Amniotic stem cell (primary cell): ENCODE results near the gene NEK1.

ENCODE experiments used
- DNase-seq: peaks from one replicate; lab custom pipeline; 2025; lab: John Stamatoyannopoulos, UW

Gene NEK1, protein sequence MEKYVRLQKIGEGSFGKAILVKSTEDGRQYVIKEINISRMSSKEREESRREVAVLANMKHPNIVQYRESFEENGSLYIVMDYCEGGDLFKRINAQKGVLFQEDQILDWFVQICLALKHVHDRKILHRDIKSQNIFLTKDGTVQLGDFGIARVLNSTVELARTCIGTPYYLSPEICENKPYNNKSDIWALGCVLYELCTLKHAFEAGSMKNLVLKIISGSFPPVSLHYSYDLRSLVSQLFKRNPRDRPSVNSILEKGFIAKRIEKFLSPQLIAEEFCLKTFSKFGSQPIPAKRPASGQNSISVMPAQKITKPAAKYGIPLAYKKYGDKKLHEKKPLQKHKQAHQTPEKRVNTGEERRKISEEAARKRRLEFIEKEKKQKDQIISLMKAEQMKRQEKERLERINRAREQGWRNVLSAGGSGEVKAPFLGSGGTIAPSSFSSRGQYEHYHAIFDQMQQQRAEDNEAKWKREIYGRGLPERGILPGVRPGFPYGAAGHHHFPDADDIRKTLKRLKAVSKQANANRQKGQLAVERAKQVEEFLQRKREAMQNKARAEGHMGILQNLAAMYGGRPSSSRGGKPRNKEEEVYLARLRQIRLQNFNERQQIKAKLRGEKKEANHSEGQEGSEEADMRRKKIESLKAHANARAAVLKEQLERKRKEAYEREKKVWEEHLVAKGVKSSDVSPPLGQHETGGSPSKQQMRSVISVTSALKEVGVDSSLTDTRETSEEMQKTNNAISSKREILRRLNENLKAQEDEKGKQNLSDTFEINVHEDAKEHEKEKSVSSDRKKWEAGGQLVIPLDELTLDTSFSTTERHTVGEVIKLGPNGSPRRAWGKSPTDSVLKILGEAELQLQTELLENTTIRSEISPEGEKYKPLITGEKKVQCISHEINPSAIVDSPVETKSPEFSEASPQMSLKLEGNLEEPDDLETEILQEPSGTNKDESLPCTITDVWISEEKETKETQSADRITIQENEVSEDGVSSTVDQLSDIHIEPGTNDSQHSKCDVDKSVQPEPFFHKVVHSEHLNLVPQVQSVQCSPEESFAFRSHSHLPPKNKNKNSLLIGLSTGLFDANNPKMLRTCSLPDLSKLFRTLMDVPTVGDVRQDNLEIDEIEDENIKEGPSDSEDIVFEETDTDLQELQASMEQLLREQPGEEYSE (N-terminal part only)

DNA sequence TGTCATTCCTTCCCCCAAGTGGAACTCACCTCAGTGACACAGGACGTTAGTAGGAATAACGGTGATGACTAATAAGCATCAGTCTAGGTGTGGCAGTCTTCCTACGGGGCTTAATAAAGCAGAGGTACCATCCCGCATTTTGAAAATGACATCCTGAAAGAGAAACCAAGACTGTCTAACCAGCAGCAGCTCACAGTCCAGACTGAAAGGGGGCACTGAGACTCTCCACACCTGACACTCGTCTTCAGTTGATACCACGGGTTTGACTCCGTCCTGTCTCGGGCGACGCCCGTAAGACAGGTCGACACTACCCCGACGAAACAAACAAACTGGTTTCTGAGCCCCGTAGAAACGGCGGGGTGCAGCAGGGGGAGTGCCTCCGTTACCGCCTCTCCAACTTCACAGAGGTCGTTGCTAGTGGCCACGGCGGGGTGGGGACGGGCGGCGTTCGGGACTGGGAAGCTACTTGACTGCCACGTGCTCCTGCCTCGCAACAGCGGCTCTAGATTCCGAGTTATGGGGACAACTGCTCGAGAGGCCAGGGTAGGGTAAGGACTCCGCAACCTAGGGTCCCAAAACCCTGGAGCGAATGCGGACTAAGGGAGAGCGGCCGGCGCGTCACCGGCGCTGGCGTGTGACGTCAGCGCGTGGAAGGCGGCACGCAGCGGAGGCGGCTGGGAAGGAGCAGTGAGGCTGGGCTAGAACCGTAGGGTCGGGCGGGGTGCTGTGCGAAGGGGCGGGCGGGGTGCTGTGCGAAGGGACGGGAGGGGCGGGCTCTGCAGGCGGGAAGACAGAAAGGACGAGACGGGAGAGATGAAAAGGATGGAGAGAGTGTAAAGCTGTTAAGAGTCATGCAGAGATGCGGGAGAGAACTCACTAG lies at the start of gene NEK1:
Gene NEK1, minus strand, starts transcription at position 593 of the 880 bp plus-strand sequence. CDS start 9,953 bp downstream, outside the sequence.
- DNase-seq = peak; percentile 73

DNA sequence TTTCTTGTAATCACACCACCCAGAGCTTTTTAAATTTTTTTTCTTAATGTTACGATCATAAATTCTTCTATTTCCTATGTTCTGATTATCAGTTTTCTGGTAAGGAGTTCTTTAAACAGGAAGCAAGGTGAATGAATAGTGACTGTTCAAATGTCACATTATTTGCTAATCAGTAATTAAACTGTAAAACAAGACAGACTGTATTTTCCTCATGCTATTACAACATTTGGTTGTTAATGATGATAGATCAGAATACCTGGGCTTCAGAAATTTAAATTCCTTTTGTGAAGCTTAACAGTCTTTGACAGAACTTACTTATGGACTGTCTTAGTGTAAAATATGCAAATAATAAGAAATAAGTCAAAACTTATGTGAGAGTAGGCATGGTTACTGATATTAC lies 49.4 kb upstream of the NEK1 start:
- DNase-seq = no peak

DNA sequence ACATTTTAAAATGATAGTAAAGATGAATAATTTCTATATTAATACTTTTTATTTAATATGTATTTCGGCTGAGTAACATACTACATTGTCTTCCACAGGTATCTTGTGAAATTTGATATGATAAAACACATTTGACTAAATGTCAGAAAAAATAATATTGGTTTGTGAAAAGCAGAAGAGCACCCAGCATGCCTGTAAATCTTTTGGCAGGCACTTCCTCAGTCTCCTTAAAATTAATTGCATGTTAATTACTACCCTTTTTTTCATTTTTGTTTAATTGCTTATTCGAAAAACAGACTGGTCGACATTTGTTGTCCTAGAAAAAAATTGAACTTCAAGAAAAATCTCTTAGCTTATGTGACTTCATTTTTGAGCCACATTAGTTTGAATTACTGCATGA lies 48.5 kb upstream of the NEK1 start:
- no peak for DNase-seq

DNA sequence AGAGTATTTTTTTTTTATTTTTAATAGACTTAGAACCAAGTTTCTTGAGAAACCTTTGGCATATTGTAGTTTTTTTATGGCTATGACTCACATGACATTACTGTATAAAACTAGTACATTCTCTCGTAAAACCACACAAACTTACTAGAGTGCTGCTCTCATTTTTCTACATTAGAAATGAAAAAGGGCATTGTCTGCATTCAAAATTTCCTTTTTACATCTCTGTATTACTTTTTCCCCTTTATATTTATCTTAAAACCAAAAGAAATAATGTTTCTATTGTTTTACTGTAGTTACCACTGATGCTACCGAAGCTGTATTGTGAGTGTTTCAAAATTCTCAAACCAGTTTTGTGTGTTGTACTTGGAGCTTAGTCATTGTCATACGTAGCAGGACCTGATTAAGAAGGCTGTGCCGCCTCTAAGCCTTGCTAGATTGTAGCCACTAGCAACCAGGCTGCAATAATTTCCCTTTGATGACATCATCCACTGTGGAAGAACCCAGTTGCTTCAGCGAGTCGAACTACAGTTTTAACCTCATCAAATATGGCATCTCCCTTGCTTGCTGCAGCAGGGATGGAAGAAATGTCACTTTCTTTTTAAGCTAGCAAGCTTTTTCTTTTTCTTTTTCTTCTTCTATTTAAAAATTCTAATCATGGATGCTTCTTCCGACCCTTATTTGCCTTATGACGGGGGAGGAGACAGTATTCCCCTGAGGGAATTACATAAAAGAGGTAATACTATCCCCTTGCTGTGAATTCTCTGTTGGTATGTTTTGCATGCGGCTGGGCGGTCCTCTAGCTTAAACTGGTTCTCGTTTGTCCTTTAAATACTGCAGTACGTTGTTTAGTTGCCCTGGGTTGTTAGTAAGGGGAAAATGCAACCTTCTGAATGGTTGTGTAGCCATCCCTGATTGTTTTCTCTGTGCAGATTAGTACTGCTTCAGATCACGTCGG lies 47.6 kb upstream of the NEK1 start:
- peak; percentile 99 for DNase-seq

DNA sequence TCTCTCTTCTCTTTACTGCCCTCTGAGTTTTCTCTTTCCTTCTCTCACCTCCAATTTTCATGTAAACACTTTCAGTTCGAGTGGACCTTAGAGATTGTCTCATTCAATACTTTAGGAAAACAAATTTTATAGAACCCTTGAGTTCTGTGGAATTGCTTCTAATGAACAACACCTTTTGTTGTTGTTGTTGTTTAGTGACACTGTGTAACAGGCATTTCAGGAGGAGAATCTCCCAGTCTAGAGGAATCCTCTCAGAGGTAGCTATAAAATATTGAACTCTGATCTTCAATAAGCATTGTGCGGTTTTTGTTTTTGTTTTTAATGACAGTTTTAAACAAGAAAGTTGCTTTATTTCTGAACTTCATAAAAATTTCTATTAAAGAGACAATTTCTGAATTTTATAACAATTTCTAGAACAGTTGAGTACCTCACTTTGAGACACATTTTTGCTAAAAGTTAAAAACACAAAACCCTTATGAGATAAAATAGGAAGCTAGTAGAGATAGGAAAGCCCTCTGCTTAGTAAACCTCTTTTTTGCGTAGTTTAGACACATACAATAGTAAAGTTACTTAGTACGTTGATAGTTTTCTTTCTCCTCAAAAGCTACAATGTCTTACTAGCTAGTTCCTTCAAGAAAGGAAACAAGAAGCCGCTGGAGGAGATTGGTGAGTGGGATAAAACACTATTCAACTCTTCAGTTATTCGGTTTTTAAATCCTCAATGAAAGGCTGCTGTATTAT lies 46.8 kb upstream of the NEK1 start:
- no peak for DNase-seq

DNA sequence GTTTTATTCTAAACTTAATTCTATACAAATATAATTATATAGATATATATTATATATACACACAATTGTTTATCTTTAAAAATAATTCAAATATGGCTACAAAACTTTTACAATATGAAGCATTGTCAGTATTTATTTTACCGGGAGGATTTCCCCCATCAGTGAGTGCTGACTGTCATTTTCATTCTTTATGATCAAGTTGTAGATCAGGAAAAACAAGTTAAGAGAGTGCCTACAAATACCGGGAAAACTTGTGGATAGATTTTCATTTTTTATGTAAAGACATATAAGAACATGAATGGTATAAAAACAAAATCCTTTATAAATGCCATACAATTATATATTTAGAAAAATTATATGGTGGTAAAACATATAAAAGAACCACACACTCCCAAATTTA lies 45.8 kb upstream of the NEK1 start:
- DNase-seq = no peak

DNA sequence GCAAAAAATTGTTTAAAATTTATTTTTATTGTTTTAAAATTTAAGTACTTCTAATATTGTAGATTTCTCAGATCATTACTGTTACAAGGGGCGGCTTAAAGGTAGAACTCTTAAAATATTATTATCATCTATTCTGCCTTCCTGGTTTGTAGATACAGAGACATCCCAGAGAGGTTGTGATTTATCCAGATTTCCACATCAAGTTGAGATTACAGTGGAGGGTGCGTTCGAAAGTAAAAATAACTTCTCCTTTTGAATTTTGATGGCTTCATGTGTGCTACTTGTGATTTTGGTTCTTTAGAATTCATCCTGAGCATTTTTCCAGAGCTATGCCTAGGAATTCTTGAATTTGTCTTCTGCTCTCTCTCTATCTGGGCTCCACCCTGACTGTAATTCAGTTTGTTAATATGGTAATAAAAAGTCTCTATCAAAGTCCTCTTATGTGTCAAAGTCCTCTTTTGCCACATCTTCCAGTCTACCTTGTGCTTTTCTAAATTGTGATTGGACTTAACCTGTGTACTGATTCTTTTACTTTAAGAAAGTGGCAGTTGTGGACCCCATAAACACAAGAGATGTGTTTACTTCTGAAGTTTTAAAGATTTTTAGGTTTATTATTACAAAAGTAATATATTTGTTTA lies 45.2 kb upstream of the NEK1 start:
- DNase-seq = no peak

DNA sequence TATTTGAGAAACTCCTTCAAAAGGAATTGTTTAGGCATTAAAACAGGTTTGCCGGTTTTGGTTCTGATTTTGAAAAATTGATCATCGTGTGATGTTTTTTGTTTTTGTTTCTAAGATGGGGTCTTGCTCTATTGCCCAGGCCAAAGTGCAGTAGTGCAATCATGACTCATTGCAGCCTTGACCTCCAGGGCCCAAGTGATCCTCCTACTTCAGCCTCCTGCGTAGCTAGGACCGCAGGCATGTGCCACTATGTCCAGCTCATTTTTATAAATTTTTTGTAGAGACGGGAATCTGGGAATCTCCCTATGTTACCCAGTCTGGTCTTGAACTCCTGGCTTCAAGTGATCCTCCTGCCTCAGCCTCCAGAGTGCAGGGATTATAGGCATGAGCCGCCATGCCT lies 43.0 kb upstream of the NEK1 start:
- DNase-seq = no peak

DNA sequence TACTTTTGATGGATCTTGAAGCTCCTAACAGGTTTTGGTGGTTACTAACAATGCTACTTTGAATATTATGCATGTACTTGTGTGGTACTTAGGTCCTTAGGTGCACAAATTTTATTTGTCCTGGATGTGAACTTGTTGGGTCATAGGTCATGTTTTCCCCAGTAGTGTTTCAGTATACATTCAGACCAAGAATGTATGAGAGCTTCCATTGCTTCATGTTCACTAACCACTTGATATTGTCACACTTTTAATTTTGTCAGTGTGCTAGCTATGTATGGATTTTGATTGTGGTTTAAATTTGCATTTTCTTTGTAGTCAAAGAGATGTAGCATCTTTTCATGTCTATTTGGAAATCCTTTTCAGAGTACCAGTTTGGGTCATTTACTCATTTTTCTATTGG lies 40.2 kb upstream of the NEK1 start:
- no peak for DNase-seq

DNA sequence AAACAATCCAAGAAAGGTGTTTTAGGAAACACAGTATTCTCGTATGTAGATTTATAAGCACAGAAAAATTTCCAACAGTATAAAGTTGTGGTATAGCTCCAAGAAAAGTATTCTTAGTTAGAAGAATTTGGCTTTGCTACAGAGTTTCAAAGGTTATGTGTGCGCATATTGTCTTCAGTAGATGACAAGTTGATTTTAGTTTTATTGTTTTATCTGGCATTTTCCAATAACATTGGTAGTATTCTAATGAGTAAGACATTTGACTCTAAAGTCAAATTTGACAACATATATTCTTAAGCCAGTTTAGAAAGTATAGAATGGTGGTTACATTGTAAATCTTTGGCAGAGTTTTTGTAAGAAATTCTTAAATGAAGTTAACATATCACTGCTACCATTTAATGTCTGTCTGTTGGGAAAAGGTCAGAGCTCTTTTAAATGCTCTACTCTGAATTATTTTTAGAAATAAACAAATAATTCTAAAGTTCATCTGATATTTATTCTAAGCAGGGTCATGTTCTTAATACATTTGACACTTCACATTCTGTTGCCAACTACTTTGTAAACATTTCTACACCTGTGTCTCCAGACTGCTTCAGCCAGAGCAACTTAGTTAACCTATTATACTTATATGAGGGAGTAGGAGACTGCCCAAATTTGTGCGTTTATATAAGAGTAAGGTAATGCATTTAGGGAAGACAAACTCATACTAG lies 38.0 kb upstream of the NEK1 start:
- no peak for DNase-seq

DNA sequence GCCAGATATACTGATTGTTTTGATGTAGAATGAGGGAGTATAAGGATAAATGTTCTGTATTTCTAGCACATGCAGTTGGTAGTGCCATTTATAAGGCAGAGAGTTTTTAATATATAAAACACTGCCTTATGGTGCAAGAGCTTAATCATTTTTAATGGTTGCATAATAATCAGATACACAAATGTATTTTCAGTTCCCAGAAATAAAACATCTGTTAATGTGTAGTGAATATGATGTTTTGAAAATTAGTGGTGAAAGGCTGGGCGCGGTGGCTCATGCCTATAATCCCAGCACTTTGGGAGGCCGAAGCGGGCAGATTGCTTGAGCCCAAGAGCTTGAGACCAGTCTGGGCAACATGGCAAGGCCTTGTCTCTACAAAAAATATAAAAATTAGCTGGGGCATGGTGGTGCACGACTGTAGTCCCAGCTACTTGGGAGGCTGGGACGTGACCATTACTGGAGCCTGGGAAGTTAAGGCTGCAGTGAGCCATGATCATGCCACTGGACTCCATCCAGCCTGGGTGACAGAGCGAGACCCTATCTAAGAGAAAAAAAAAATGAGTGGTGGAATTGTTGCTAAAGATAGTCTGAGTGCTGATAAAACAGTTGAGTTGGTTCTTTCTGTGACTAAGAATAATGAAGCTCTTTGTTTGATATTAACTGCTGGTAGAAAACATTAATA lies 37.3 kb upstream of the NEK1 start:
- no peak for DNase-seq

DNA sequence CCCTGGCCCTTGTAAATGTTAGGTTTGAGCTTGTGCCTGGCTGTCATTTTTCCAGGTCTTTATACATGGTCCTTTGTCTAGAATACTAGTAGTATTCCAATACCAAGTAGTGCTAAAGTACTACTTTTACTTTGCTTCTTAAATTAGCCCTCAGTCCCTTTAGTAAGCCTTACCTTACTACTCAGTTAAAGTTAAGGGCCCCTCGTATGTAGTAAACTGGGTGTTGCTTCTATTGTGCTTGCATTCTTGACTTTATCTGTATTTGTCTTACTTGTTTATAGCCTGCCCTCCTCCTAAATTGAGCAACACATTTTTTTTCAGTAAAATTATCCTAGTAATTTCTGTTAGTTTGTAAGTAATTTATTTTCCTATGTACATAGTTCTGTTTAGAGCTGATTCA lies 33.2 kb upstream of the NEK1 start:
- no peak for DNase-seq

DNA sequence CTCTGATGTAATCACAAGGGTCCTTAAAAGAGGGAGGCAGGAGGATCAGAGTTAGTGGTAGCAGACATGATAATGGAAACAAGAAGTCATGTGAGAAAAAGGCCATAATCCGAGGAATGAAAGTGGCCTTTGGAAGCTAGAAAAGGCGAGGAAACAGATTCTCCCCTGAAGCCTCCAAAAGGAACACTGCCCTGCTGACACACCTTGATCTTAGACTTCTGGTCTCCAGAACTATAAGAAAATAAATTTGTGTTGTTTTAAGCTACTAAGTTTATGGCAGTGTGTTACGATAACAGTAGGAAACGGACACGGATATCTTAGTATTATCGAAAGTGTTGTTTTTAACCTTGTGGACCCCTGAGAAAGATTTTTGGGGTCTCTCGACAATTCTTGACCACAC lies 32.4 kb upstream of the NEK1 start:
- no peak for DNase-seq

DNA sequence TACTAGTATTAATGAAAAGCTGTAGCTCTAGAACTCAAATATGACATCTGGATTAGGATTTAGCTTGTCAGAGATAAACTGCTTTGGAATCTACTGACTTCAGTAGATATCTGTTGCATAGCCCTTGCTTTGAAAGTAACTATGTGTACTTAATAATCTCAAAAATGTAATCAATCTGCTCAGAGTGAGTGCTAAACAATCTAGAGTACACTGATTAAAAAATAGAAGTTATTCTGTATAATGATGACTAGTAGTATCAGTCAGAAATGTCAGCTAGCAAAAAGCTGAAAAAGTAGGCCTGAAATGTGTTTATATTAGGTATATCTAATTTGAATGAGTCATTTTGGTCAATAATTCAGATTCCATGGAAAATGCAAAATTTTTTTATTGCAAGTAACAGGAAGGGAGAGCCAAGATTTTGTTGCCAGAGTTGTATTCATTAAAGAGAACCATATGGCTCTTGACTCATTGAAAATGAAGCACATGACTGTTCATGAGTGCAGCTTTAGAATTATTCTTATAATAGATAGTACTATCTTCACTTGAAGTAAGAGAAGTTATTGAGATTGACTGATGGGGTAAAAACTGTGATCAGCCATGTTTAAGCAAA lies 28.0 kb upstream of the NEK1 start:
- DNase-seq = peak; percentile 72

DNA sequence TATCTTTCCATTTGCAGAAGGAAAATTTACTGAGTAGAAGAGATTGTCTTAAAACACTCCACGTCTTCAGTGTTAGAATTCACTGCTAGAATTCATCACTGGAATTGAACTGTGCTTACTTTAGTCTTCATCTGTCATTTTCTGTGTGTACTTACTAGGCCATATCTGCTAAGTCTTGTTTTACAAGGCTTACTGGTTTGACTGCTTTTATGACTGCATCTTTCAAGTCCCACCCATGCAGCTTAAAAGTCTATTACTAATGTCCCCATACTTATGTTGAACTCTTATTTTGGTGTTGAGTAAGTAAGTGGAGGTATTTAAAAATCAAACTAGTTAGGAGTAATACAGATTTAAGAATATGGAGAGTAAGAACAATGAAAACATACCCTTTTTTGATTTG lies 22.6 kb upstream of the NEK1 start:
- no peak for DNase-seq

DNA sequence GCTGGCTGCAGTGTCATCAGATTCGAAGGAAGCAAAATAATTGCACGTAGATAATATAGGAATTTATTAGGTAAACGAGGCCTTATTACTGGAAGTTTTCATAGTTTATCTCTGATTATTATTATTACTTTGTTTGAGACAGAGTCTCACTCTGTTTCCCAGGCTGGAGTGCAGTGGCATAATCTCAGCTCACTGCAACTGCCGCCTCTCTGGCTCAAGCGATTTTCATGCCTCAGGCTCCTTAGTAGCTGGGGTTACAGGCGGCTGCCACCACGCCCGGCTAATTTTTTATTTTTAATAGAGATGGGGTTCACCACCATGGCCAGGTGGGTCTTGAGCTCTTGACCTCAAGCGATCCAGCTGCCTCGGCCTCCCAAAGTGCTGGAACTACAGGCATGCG lies 20.5 kb upstream of the NEK1 start:
- DNase-seq = no peak

DNA sequence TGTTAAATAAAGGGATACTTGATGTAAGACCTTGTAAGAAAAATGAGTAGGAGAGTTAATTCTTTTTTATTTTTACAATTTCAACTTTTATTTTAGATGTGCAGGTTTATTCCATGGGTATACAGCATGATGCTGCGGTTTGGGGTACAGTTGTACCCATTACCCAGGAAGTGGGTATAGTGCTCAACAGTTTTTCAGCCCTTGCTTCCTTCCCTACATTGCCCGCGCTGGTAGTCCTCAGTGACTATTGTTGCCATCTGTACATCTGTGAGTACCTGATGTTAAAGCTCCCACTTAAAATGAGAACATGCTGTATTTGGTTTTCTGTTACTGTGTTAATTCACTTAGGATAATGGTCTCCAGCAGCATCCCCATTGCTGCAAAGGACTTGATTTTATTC lies 17.7 kb upstream of the NEK1 start:
- no peak for DNase-seq

DNA sequence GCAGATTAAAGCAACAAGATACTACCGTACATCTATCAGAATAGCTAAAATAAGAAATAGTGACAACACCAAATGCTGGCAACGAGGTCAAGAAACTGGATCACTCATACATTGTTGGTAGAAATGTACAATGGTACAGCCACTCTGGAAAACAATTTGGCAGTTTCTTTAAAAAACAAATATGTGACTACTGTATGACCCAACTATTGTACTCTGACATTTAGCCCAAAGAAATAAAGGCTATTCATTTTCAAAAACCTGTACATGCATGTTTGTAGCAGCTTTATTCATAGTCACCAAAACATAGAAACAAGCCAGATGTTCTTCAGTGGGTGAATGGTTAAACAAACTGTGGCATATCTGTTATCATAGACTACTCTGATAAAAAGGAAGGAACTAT lies 16.2 kb upstream of the NEK1 start:
- no peak for DNase-seq
